CD4-positive, alpha-beta T cell treated with Interleukin-21 for 1 hour (primary cell): ENCODE data around the gene SLX9.
"Not testable (repeated sequence)": the region's sequence is repeated elsewhere in the genome, so short reads cannot be mapped to it uniquely, and the experiment has no call there.

Experiments used
- DNase-seq: peaks from one replicate; pipeline ENCODE4 v3.0.0-alpha.2; 2020

SLX9 gene

GRCh38 chr21:44962403-44962966 is 22.7 kb downstream of the SLX9 start:
- no peak for DNase-seq

- no peak for DNase-seq
These were observed 24.6 kb downstream of the SLX9 start for GRCh38 chr21:44964381-44964780.

DNA sequence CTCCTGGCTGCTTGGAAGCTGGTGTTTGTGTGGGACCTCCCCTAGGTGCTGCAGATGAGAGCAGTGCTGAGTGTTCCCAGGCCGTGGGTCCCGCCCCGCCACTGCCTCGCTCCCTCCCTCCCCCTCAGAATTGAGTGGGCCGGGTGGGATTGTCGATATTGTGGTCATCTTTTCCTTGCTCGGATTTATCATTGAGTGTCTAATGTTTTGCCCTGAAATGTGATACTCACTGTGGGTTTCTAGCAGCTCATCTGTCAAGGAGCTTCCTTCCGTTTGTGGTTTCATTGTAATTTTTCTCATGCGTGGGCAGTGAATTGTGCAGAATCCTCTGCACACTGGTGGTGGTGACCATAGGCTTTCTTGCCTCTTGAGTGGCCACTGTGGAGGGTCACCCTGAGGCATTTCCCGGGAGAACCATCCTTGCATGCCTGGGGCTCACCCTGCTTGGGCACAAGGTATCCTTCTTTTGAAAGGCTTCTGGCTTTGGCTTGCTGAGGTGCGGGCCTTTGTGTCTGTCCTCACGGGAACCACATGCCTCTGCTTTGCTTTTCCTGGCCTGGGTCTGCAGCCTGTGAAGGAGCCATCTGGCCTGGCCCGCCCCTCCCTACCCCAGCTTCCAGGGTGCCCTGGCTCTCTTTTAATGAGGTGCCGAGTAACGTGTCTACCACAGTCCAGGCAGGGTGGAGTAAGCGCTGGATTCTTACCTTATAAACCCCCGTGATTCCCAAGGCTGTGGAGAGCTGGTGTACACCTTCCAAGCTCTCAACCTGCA is 25.6 kb downstream of the SLX9 start:
- peak; percentile 21 for DNase-seq

DNA sequence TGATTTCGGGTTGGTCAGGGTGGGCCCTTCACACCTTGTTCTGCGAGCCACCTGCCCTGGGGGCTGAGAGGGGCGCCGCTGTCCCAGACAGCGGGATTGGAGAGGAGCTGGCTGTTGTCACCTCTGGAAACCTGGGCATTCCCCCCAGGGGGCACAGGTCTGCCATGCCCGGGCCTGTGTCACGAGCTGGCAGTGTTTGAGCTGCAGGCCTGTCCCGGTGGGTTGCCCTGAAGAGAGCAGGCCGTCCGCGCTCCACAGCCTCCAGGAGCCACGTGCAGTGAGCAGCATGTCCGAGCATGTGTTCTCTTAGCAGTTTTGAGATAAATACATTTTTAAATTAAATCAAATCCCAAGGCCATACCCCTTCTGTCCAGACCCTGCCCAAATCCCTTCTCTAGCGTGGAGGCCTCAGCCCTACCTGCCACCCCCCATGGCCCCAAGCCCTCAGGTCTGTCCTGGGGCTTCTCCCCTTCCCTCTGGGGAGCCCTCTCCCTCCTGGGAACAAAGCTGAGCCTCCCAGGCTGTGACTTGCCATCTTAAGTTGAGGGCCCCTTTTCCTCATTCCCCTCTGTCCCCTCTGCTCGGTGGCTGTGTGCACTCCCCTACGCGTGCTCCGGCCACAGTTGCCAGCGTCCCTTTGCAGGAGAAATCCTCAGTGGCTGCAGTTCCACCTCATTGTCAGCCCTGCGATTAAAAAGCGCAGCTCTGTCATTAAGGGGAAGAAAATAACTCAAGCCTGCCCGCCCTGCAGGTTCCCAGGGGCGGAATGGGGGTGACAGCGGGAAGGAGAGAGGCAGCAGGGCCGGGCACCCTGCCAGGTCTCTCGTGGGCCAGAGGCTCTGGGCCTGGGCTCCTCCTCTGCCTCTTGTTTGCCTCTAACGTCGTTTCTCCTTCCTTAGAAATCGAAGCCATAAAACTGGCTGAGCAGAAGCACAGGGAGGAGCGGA is 26.6 kb downstream of the SLX9 start:
- DNase-seq = no peak

DNA sequence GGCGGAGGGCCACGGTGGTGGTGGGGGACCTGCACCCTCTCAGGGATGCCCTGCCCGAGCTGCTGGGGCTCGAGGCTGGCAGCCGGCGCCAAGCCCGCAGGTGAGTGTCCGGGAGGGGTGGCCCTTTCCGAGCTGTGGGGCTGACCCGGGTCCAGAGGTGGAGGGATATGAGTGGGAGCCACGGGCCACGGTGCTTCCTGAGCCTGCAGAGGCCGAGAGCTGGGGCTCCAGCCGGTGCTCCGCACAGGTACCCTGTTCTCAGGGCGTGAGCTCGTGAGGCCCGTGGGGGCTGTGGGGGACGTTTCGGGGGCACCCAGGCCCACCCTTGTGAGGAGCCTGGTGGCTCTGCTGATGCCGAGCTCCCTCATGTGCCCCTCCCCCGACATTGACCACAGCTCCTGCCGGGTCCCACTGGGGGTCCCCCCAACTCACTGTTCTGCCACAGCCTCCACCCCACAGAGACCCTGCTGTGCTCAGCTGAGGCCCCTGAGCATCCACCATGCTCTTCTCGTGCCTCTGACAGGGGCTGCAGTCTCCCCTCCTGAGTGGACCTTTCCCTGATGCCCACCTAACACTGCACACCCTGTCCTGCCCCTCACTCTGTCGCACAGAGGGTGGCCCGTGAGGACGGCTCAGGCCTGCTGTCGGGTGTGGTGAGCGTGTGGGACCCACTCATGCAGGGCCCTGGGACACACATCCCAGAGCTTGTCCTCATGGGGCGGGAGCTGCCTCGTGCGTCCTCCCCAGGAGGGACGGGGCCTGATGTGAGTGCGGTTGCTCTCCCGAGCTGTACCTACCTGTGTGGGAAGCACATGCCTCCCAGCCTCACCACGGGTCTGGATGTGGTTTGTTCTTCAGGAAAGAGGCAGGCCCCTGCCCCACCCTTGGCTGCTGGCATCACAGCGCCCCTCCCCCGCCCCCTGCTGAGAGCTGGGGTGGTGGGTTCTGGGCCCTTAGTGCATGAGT is 27.5 kb downstream of the SLX9 start:
- DNase-seq = no peak

DNA sequence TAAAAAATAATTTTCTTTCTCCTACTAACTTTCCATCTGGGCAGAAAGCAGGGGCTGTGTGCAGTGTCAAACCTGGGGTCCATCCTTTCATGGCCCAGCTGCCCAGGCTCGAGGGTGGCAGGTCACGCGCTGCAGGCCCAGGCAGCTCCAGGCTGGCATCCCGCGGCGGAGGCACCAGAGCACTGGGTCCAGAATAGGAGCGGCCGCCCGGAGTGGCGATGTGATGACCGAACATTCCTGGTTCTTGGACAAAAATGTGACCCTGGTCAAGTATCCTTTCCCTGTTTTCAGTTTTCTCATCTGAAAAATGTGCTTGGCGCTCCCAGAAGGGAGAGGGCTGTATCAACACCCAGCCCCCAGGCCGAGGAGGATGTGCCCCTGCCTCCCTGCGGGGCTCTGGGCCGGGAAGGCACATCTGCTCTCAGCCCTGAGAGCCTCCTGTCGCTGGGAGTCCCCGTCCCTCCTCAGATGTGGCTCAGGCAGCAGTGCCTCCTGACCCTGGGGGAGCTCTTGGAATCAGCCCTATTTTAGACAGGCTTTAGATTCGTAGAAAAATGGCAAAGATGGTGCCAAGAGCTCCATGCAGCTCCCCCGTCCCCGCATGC is 29.3 kb downstream of the SLX9 start:
- DNase-seq = no peak

- DNase-seq = no peak
These were observed 30.3 kb downstream of the SLX9 start for GRCh38 chr21:44969931-44970755.

DNA sequence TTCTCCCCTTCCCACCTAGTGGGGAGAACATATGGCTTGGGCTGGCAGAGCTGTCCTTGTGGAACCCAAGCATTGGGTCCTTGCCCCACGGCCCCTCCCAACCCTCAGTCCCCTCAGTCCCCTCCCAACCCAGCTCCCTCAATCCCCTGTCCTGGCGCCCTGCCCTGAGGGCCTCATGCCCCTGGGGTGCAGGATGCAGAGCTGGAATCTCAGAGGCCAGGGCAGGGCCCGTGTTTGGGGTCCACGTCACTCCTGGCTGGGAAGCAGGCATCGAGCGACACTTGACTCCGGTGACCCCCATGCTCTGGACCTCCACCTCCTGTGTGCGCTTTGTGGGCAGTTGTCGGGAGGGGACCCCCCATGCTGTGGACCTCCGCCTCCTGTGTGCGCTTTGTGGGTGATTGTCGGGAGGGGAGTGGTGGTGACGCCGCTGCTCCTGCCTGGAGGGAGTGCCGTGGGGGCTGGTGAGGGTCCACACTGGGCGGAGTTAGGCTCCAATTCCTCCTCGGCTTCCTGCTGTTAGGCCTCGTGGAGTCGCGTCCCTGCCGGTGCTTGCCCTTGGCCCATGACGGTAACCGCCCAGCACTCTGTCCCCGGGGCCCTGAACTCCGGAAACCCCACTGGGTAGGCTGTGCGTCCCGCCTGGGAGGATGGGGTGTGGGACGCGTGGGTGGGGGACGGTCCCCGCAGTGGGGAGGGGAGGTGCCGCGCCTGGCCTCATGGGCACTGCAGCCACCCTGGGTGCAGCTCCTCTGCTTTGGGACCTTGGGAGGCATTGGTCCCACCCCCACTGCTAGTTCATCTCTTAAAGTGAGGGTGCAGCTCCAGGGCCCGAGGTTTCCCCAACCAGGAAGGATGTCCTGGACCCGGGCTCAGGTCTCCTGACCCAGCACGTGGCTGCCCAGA is 31.2 kb downstream of the SLX9 start:
- DNase-seq = no peak

DNA sequence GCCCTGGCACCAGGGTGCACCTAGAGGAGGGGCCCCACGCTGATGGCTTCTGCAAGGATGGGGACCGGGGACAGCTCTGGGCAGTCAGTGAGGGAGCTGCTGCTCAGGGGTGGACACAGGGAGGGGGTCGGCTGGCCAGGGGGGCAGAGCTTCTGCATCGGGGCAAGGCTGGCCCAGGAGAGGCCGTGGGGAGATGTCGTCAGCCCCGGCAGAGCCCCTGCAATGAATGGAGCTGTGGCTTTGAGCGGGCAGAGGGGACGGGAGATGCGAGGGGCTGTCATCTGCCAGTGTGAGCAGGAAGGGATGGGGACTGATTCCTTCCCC is 31.8 kb downstream of the SLX9 start:
- no peak for DNase-seq

DNA sequence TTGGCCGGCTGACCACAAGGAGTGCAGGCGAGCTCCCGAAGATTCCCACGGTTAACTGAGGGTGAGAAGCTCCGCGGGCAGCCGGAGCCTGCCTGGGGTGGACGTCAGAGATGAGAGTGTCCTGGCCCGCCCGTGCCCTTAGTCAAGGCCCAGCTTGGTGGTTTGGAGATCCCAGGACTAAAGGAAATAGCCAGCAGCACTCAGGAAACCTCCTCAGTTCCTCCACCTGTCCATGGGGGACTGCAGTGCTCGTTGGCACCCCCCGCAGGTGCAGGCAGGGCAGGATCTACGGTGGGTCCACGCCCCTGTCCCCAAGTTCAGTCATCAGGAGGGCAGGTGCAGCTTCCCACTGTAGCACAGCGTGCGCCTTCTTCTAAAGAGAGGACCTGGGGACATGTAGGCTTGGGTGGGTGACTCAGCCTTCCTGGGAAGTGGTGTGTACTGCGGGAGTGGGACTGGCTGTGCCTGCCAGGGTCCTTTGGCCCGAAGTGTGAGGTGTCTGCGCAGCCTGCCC is 32.5 kb downstream of the SLX9 start:
- no peak for DNase-seq

- no peak for DNase-seq
These were observed 33.0 kb downstream of the SLX9 start for GRCh38 chr21:44972821-44973220.

DNA sequence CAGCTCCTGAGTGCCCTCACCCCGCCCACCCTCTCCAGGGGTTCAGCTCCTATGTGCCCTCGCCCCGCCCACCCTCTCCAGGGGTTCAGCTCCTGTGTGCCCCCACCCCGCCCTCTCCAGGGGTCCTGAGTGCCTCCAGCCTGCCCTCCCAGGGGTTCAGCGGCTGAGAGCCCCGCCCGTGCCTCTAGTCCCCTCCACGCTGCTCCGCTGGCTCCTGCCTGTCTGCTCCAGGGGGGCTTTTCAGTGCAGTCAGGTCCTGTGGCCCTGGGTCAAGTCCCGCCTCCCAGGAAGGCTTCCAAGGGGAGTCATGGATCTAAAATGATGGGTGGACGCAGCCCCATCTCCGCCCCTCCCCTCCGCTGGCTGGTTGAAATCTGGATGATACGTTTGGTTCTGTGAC is 33.8 kb downstream of the SLX9 start:
- DNase-seq = no peak

DNA sequence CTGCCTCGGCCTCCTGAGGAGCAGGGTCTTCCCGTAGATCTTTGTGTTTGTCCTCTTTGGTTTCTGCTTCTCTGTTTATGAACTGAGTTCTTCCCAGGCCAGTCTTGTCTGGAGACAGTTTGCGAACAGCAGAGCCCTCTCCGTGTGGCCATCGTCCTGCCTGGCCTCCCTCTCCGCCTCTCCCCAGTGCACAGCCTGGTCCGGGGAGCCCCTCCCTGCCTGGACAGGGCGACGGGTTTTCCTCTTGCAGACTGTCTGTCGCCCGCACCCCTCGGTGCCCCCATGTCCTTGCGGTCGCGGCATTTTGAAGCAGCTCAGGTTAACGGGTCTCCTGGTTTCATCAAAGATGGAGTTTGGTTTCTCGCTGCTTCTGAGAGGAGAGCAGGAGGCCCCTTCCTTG is 34.8 kb downstream of the SLX9 start:
- DNase-seq = no peak

DNA sequence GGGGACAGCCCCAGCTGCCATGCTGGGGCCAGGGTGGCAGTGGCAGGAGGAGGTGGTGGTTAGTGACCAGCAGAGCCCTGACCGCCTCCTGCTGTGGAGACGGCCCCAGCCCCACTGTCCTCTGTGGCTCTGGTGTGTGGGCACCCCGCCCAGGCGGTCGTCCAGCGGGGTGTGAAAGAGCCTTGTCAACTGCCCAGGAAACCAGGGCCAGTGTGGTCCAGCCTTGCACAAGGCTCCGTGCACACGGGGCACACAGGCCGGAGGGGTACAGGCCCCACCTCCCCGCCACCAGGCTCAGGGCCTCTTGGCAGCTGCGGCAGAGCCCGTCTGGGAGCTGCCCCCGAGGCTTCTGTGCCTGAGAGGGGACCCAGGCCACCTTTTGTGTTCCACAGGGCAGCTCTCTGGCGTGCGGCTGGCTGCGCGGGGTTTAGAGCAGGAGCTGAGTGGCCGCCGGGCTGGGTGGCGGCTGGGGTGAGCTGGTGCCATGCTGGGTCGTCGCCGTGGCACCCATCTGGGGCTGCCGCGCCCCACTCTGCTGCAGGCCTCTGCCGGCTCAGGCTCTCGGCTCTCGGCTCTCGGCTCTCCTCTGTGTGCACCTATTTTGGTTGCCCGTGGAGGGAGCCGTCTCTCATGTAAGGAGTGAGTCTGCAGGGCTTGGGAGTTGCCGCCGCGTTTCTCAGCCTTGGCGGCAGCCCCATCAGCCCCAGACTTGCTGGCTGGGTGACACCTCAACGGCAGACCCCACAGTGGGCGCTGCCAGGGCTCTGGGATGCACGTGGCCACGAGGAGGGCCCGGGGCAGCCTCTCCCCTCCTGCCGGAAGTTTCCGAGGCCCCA is 36.1 kb downstream of the SLX9 start:
- DNase-seq = no peak

GRCh38 chr21:44976556-44977393 is 36.9 kb downstream of the SLX9 start:
- not testable (repeated sequence) for DNase-seq

GRCh38 chr21:44977616-44978340 is 37.9 kb downstream of the SLX9 start:
- no peak for DNase-seq
